ENCODE results near the gene RERE.

The RERE gene

DNA sequence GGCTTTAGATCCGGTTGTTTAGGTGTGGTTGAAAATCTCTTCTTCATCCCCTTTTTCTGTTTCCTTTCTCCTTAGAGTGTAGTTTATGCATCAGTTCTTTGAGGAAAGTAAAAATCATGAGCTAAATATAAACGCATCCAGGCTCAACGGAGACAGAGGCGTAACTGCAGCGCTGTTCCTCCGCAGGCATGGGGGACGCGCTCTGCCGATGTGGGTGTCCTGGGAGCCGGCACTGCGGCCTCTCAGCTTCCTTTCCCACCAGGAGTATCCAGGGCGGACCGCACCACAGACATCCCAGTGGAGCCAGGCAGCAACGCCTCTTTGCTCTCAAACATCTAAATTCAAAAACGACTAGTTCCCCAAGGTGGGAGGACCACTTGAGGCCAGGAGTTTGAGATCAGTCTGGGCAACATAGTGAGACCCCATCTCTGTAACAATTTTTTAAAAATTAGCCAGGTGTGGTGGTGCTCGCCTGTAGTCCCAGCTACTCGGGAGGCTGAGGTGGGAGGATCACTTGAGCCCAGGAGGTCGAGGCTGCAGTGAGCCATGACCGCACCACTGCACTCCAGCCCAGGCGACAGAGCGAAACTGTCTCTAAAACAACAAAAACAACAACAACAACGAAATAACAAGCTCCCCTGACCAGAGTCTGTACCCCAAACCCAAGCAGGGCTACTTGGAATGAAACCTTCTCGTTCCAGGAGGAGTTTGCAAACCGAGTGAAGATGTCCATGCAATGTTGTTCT lies 483.2 kb downstream of the RERE start:
- DNase-seq (ENCODE audit: low read depth, low spot score): no peak

DNA sequence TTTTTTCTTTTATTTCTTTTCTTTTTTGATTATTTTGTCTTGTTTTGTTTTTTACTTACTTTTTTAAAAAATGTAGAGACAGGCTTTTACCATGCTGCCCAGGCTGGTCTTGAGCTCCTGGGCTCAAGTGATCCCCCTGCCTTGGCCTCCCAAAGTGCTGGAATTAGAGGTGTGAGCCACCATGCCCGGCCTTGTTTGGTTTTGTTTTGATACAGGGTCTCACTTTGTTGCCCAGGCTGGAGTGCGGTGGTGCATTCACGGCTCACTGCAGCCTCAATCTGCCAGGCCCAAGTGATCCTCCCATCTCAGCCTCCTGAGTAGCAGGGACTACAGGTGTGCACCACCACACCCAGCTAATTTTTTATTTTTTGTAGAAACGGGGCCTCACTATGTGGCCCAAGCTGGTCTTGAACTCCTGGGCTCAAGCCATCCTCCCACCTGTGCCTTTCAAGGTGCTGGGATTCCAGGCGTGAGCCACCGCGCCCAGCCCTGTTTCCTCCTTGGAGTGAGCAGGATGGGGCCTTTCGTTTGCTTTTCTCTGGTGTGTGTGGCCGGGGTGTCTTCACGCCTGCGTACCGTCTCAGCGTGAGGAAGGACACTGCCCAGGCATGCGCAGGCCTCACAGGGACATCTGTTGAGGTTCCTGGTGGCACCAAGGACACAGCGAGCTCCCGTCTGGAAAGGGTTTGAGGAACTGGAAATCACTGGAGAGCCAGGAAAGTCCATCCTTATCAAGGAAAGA lies 484.0 kb downstream of the RERE start:
- DNase-seq (ENCODE audit: low read depth, low spot score): no peak

DNA sequence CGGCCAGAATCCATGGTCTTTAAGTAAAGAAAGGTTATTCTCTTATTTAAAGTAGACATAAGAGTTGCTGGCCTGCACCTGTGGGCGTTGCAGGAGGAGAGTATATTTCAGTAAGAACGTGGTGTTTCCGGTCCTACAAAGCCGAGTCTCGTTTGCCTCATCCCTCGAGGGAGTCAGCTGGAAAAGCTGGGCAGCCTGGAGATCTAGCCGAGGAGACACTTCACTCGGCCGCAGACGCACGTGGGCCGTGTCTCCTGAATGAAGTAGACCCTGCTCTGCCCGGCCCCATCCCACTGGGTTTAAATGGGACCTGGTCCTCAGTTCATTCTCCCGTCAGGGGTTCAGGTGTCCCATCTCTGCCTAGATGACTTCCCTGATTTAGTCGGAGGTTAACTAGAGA lies 484.6 kb downstream of the RERE start:
- no peak for DNase-seq (ENCODE audit: low read depth, low spot score)

DNA sequence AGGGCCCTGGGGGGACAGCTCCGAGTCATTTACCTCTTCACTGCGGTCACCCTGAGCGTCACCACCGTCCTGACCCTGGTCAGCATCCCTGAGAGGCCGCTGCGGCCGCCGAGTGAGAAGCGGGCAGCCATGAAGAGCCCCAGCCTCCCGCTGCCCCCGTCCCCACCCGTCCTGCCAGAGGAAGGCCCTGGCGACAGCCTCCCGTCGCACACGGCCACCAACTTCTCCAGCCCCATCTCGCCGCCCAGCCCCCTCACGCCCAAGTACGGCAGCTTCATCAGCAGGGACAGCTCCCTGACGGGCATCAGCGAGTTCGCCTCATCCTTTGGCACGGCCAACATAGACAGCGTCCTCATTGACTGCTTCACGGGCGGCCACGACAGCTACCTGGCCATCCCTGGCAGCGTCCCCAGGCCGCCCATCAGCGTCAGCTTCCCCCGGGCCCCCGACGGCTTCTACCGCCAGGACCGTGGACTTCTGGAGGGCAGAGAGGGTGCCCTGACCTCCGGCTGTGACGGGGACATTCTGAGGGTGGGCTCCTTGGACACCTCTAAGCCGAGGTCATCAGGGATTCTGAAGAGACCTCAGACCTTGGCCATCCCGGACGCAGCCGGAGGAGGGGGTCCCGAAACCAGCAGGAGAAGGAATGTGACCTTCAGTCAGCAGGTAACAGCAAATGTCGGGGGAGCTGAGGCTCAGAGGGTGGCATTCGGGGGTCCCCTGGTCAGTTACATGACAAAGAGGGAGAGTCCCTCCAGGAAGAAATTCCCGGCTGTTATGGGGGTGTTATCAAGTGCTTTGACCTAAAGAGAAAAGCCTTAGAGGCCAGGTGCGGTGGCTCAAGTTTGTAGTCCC lies 486.9 kb downstream of the RERE start:
- DNase-seq (ENCODE audit: low read depth, low spot score): no peak

DNA sequence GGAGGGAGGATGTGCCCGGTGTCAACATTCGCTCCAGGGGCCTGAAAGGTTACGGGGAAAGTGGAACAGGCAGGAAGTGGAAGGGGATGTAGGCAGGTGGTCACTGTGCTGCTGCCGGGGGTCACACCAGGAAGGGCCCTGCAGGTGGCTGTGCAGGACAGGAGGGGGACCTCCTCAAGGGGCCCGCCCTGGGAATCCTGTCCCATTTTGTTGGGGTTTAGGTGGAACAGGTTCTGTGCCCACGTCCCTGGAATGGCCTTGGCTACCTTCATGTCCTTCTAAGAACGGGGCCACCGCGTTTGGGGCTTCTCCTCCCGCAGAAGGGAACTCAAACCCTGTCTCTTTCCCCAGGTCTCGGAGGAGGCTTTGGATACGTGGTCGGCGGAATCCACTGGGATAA lies 487.6 kb downstream of the RERE start:
- no peak for DNase-seq (ENCODE audit: low read depth, low spot score)

DNA sequence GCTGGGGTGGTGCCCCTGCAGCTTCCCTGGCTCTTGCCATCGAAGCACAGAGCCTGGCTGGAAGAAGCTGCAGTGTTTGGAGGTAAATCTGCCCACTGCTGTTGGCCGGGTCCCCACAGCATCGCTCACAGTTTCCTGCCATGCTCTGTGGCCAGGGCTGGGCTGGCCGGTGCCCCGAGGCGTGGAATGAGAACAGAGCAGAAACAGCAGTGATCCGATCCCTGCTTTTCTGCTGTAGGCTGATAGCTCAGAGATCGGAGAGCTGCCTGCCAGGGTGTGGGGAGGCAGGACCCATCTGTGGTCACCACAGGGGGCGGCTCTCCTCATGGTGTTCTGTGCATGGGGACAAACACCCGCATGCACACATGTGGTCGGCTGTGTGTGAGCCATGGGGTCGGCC lies 488.0 kb downstream of the RERE start:
- DNase-seq (ENCODE audit: low read depth, low spot score): no peak

DNA sequence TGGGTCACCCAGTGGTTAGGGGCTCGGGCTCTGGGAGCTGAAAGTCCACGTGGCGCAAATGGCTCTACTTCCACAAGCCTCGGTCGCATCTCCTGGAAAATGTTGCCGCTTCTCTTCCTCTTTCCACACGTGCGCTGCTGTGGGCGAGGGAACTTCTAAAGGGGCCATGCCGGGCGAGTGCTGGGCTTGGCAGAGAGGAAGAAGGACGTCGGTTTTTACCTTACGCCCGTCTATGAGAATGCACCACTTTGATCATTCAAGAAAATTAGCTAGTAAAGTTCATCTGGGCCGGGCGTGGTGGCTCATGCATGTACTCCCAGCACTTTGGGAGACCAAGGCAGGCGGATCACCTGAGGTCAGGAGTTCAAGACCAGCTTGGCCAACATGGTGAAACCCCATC lies 489.2 kb downstream of the RERE start:
- no peak for DNase-seq (ENCODE audit: low read depth, low spot score)

DNA sequence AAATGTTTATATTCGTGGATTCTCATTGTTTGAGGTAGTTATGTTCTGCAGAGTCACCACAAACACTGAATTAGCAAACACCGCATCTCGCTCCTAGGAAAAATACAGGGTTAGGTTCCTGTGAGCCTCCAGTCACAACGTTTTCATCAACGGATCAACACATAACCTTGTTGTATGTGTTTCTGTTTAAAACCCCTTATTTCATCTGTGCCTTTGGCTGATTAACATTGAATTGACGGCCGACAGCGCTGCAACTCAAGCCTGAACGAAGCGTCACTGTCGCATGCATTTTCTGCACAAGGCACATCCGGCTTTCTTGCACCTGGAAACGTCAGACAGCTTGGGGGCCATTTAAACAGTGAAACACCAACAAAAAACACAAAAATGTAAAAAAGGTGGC lies 491.2 kb downstream of the RERE start:
- DNase-seq (ENCODE audit: low read depth, low spot score): no peak

DNA sequence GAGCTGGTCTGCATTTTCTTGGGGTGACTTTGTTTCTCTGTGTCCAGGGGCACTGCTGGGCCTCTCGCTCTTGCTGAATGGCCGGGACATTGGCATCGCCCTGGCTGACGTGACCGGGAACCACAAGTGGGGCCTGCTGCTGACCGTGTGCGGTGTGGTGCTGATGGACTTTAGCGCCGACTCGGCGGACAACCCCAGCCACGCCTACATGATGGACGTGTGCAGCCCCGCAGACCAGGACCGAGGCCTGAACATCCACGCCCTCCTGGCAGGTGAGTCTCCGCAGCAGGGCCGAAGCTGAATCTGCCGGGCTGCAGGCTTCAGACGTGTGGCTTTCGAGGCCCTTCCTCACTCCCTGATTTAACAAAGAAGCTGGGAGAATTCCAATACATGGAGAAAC lies 491.7 kb downstream of the RERE start:
- no peak for DNase-seq (ENCODE audit: low read depth, low spot score)

DNA sequence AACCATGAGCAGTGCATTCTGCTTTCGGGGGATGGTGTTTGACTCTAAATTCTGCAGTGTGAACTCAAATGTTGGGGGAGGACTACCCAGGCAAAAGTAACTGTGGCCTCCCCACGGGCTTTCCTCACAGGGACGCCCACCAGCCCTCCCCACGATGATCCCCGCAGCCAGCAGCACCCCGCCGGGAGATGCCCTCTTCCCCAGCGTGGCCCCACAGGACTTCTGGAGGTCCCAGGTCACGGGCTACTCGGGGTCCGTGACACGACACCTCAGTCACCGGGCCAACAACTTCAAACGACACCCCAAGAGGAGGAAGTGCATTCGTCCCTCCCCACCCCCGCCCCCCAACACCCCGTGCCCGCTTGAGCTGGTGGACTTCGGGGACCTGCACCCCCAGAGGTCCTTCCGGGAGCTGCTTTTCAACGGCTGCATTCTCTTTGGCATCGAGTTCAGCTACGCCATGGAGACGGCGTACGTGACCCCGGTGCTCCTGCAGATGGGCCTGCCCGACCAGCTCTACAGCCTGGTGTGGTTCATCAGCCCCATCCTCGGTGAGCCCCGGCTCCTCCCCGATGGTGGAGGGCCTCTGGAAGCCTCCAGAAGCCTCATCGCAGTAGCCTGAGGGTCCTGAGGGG lies 493.1 kb downstream of the RERE start:
- no peak for DNase-seq (ENCODE audit: low read depth, low spot score)

DNA sequence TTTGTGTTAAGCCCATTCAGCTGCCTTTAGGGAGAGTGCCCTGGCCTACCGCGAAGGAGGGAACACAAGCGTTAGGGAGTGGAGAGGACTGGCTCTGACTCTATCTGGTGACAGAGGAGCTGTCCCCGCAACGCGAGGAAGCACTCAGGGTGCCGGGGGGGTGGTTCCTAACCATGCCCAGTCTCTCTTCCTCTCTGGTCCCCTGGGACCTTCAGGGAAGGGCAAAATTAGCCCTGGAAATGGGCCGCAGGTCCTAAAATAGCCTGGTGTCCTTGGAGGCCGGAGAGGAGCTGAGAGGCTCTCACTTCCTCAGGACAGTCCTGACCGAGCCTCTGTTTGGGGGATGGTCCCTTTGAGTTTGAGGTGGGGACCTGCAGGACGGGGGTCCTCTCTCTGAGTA lies 493.7 kb downstream of the RERE start:
- DNase-seq (ENCODE audit: low read depth, low spot score): no peak

DNA sequence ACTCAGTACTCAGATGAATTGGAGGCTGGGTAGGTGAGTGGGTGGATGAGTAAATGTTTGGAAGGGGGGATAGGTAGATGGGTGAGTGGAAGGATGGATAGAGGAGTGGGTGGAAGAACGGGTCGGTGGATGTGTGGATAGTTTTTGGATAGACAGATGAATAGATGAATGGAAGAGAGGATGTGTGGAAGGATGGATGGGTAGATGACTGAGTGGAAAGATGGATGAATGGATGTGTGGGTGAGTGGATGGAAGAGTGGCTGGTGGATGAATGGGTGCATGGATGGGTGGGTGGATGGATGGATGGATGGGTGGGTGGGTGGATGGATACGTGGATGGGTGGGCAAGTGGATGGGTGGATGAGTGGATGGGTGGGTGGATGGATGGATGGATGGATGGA lies 495.8 kb downstream of the RERE start:
- no peak for DNase-seq (ENCODE audit: low read depth, low spot score)

DNA sequence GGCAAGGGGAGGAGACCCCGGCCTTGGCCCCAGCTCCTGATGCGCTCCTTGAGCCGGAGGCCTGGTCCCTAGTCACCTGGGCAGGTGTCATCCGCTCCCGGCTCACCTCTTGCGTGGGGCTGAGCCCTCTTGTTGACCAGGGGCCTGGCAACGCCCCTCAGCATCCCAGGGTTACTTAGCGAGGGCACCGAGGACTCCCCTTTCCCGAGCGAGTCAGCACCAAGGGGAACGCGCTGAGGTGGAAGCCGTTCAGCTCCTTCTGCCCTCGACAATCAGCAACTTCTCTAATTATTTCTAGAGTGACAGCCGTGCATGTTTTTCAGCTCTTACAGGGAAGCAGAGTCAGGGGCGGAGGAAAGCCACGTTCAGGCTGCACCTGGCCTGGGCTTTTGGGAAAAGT lies 499.0 kb downstream of the RERE start:
- DNase-seq (ENCODE audit: low read depth, low spot score): no peak

DNA sequence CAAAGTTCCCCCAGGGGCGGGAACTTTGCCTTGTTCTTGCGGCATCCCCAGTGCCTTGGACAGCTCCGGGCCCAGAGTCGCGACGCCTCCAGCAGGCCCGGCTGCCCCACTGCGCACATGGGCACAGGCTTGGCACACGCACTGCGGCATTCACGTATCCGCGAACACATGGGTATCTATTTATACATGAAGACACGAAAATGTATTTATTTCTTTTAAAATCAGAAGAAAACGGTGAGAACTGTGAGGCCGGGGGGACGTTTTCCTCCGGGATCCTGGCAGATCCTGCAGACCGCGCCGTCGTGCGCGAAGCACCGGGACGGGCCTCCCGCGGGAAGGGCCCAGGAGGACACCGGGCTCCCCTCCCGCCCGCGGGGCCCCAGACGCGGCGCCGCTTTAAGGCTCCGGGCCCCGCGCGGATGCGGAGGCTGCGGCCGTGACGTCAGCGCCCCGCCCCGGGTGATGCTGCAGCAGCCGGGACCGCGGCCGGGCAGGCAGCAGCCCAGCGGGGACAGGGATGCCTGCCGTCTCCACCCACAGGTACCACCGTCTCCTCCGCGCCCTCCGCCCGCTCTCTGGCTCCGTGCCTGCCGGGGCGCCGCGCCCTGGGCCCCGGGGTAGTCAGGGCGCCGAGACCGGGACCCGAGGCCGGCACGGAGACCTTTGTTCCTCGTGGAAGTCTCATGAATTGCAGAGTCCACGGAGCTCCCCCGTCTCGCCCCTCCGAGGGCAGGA lies 499.6 kb downstream of the RERE start, which contains the start of gene SLC45A1:
SLC45A1 (plus strand) TSS at position 468 of the 735 bp plus-strand sequence. CDS start 6,216 bp downstream, outside the sequence.
- peak; percentile 68 for DNase-seq (ENCODE audit: low read depth, low spot score)

DNA sequence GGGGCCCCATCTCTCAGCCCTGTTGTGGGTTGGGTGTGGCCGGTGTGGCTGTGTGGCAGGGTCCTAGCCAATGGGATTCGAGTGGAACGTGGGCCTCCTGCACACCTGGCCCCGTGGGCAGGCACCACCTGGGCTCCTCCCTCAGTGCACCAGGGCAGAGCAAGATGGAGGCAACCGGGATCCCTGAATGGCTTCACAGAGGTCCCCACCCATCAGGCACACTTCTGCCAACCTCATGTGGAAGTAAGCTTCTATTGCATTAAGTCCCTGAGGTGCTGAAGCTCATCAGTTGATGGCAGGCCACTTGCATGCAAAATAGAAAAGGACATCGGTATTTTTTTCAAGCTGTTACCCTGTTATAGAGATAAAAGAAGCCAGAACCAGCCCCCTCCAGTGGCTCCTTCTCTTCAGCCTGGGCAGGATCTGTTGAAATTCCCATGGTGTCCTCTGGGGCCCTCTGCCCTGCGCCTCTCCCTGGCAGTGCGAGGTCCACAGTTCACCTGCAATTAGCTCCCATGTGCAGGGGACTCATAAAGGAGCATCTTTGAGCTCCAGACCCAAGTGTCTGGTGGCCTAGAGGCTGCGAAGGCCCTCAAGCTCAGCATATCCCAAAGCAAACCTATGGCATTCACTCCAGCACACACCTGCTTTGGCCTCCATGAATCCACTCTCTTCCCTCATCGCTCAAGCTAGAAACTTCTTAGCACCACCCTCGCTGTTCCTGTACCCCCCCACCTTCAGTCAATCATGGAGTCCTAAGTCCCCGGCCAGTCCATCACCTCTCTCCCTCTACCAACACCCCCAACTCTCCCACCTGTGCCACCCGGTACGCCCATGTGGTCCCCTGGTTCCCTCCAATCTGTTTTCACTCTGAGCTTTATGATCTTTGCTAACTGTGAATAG lies 501.6 kb downstream of the RERE start:
- DNase-seq (ENCODE audit: low read depth, low spot score): no peak

DNA sequence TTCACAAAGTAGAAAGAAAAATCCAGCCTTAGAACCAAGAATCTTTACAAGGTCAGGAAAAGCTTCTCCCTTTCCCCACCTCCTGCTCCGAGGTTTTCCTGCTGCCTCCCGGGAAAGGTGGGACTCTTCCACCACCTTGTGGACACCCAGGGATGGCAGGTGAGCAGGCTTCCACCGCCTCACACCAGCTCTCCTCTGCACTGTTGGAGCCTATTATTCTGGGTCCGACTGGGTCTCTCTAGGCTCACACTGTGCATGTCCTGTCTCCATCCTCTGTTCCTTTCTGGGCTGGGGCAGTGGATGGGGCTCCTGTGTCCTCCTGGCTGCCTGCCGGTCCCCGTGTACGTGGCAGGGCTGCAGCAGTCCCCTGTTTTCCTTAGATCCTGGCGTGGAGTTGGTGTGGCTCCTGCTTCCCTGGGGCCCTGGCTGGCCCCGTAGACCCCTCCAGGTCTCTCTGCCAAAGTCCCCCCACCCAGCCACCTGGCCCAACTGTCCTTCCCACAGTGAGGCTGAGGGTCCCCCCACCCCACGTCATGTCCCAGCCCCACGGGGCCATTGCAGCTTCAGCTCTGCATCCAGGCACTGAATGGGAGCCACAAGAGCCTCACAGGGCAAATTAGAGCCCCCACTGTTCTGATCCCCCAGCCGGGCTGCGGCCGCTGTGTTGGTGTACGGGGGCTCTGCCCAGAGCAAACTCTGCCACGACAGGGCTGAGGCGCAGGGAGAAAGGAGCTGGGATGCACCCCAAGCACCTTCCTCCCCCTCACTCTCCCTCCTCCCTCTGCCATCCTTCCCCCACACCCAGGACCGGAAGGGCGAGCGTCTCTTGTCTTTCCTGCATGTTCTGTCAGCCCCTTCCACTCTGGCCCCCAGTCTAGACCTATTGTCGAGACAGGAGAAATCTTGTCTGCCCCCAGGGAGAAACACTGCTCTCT lies 502.8 kb downstream of the RERE start:
- DNase-seq (ENCODE audit: low read depth, low spot score): no peak

DNA sequence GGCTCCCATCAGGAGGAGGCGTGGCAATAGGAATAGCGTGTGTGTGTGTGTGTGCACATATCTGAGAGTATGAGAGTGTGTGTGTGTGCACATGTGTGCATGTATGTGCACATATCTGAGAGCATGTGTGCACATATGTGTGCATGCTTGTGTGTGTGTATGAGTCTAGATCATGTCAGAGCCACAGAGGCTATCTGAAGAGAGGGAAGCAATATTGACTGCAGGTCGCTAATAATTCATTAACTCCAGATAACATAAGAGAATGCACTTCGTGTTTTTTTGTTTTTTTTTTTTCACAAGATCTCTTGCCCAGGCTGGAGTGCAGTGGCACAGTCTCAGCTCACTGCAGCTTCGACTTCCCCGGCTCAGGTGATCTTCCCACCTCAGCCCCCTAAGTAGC lies 504.2 kb downstream of the RERE start:
- no peak for DNase-seq (ENCODE audit: low read depth, low spot score)

DNA sequence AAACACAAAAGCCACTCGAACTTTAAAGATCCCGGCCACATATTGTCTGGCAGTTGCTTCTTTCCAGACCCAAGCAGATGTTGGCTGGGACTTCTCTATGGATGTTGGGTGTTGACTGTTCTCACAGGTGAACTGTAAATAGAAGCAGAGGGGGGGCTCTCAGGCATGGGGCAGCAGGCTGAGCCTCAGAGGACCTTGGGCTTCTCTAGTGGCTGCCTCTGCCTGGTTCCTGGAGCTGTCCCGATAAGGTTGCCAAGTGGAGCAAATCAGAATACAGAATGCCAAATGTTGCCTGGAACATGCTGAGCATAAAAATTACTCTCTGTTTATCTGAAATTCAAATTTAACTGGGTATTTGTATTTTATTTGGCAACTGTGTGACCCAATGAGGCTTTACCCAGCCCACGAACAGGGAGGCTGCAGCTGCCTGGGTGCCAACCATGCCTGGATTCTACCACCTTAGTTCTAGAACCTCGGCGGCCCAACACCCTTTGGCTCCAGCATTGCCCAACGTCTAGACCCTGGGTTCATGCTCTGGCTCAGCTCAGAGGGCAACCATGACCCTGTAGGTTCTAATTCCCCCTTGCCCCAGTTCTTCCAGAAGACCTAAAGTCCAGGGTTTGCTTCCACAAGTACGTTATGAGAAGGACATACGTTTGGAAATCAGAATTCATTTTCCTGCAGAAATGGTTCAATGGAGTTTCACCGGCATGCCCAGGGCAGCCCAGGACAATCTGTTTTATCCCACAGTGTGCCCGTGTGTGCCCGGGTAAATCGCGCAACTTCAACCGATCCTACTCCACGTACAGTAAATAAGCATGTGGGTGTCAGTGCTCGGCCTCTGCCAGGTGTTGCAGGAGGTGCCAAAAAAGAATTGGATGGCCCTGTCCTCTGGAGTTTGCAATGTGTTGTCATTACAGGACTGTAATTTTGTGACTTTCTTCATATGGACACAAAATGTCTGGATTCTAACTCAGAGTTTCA lies 504.9 kb downstream of the RERE start:
- DNase-seq (ENCODE audit: low read depth, low spot score): no peak

Data from activated naive CD8-positive, alpha-beta T cell treated with anti-CD3 and anti-CD28 coated beads, Interleukin-2, amount 50 U/mL, for 16 hours (primary cell).